ENCODE data around the gene NFIC. TPM values are rescaled to one million over a fixed set of nuclear protein-coding genes. Genes with fewer than 3 reads are reported as not detected.
A peak's percentile ranks its signal among the peaks of the same experiment; 100 is the strongest.
"Not testable (repeated sequence)": the region's sequence is repeated elsewhere in the genome, so short reads cannot be mapped to it uniquely, and the experiment has no call there.

Gene NFIC
- total RNA-seq, 2 donors from 2014 or later, result 111 to 196 TPM

- DNase-seq (ENCODE audit: low spot score), result no peak
- no peaks in the 10 kb centered on the region for H3K9me3 ChIP-seq
- H3K36me3 ChIP-seq, result peaks cover 24% of the 10 kb centered on the region
- peak overlapping the region in 1 of 2 donors; percentile 3 for H3K4me3 ChIP-seq
- no peaks in the 10 kb centered on the region for H3K27me3 ChIP-seq
- H3K27ac ChIP-seq, result peak overlapping the region; percentile 99
- no peak for TF ChIP-seq CTCF (IDR thresholded peaks at IDR 0.05)
- H3K4me1 ChIP-seq, result peaks cover 0 to 58% of the 10 kb centered on the region in 2 donors
Measured at GRCh38 chr19:3397266-3398022, 31.1 kb downstream of the NFIC start.

GRCh38 chr19:3398114-3398899, 31.9 kb downstream of the NFIC start:
- peak; percentile 84 for DNase-seq (ENCODE audit: low spot score)
- Histone ChIP-seq H3K4me3 (peak overlapping the region in 1 of 2 donors; percentile 36), H3K4me1 (peaks cover 0 to 66% of the 10 kb centered on the region in 2 donors), H3K9me3 (no peaks in the 10 kb centered on the region), H3K36me3 (peaks cover 20% of the 10 kb centered on the region), H3K27ac (peak overlapping the region; percentile 99), H3K27me3 (no peaks in the 10 kb centered on the region)
- no peak for TF ChIP-seq CTCF (IDR thresholded peaks at IDR 0.05)

GRCh38 chr19:3398900-3399278, 32.5 kb downstream of the NFIC start:
- H3K27me3 ChIP-seq, result no peaks in the 10 kb centered on the region
- no peaks in the 10 kb centered on the region for H3K9me3 ChIP-seq
- peak overlapping the region in 1 of 2 donors; percentile 36 for H3K4me3 ChIP-seq
- H3K36me3 ChIP-seq, result peaks cover 16% of the 10 kb centered on the region
- DNase-seq (ENCODE audit: low spot score), result no peak
- H3K4me1 ChIP-seq, result peaks cover 0 to 72% of the 10 kb centered on the region in 2 donors
- no peak for TF ChIP-seq CTCF (IDR thresholded peaks at IDR 0.05)
- peak overlapping the region; percentile 99 for H3K27ac ChIP-seq

GRCh38 chr19:3399311-3399710, 32.9 kb downstream of the NFIC start:
- peak overlapping the region; percentile 99 for H3K27ac ChIP-seq
- not testable (repeated sequence) for H3K27me3 ChIP-seq; H3K4me3 ChIP-seq; DNase-seq (ENCODE audit: low spot score); H3K9me3 ChIP-seq
- peaks cover 12% of the 10 kb centered on the region for H3K36me3 ChIP-seq
- H3K4me1 ChIP-seq, result peaks cover 0 to 76% of the 10 kb centered on the region in 2 donors

- Histone ChIP-seq H3K9me3 (no peaks in the 10 kb centered on the region), H3K4me1 (peaks cover 0 to 95% of the 10 kb centered on the region in 2 donors), H3K36me3 (no peaks in the 10 kb centered on the region), H3K27ac (peak overlapping the region; percentile 99), H3K4me3 (no peak overlapping the region), H3K27me3 (no peaks in the 10 kb centered on the region)
- DNase-seq (ENCODE audit: low spot score), result no peak
- TF ChIP-seq CTCF (IDR thresholded peaks at IDR 0.05), result peak in 1 of 2 donors; percentile 10
Measured at GRCh38 chr19:3401004-3401768, 34.8 kb downstream of the NFIC start.
